AG09319 (cell line): ENCODE measurements around the gene ITGAE.
"Not testable (repeated sequence)": the region's sequence is repeated elsewhere in the genome, so short reads cannot be mapped to it uniquely, and the experiment has no call there.

Experiments
- DNase-seq: peaks from one replicate; pipeline ENCODE4 v3.0.0-alpha.2; 2010; ENCODE audit warnings: low read depth; ENCODE audit errors: extremely low read depth
- TF ChIP-seq, protein P1 (sequence below): IDR thresholded peaks from 2 replicates; pipeline ENCODE4 v1.5.1; 2011; ENCODE audit warnings: low read depth, mild to moderate bottlenecking, inconsistent platforms, low read length, moderate library complexity

Gene ITGAE

DNA sequence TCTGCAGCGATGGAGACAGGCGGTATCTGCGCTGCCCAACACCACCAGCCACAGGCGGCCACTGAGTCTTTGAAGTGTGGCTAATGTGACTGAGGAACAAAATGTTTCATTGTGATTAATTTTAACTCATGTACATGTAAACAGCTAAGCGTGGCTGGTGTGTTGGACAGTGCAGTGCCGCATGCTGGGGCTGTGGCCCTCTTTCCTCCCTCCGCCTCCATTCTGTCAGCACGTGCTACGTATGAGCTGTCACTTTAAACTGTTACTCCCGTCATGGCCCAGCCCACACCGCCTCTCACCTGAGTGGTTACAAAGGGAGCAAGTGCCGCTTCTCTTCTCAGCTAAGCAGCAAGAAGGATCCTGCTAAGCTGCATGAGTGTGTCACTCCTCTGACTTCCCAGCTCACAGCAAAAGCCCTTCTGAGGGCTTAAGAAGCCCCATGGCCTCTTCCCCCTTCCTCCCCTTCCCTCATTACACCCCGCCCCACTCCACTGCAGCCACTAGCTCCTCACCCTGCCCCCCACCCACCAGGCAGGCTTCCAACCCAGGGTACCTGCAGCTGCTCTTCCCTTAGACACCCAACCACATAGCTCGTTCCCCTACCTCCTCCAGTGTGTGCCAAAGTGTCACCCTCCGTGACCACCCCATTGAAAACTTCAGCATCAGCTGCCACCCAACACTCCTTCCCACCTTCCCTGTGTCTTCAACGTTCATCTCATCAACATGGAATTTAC is 62.3 kb downstream of the ITGAE start:
- TF ChIP-seq, protein P1, sequence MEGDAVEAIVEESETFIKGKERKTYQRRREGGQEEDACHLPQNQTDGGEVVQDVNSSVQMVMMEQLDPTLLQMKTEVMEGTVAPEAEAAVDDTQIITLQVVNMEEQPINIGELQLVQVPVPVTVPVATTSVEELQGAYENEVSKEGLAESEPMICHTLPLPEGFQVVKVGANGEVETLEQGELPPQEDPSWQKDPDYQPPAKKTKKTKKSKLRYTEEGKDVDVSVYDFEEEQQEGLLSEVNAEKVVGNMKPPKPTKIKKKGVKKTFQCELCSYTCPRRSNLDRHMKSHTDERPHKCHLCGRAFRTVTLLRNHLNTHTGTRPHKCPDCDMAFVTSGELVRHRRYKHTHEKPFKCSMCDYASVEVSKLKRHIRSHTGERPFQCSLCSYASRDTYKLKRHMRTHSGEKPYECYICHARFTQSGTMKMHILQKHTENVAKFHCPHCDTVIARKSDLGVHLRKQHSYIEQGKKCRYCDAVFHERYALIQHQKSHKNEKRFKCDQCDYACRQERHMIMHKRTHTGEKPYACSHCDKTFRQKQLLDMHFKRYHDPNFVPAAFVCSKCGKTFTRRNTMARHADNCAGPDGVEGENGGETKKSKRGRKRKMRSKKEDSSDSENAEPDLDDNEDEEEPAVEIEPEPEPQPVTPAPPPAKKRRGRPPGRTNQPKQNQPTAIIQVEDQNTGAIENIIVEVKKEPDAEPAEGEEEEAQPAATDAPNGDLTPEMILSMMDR: no peak
- no peak for DNase-seq

DNA sequence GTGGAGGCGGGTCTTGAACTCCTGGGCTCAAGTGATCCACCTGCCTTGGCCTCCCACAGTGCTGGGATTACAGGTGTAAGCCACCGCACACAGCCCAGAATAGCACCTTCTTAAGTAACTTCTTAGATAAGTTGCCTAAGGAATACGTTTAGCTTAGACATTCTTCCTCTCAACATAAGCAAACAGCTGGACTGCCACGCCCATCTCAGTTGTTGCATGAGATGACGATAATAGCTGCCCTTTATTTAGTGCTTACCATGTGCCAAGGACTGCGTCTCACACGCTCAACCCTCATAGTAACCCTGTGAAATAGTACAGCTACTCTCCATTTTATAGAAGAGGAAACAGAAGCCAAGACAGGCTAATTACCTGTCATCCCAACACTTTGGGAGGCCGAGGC is 65.5 kb downstream of the ITGAE start:
- TF ChIP-seq, protein P1: no peak
- no peak for DNase-seq

DNA sequence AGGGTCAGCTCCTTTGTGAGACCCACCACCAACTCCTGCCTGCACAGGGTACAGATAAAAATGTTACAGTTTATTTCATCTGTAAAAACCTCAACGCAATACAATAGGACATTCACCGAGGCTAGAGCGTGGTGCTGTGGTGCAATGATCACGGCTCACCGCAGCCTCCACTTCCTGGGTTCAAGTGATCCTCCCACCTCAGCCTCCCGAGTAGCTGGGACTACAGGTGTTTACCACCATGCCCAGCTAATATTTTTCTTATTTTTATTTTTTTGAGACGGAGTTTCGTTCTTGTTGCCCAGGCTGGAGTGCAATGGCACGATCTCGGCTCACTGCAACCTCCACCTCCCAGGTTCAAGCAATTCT is 66.1 kb downstream of the ITGAE start:
- DNase-seq: not testable (repeated sequence)

DNA sequence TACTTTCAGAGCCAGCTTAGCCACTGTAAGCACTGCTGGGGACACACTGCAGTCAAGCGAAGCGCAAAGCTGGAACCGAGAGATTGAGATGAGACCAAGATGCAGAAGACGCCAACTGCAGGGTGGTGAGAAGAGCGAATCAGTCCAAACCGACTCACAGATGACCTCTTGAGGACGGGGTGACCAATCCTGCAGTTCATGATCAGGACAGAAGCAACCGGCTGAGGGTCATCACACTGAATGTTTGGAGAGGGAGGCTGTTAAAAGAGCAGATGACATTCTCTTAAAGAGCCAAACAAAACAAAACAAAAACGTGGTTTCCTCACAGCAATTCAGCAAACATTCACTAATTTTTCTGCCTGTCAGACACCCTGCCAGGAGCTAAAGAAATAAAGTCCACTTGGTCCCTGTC is 68.8 kb downstream of the ITGAE start:
- TF ChIP-seq, protein P1: no peak

DNA sequence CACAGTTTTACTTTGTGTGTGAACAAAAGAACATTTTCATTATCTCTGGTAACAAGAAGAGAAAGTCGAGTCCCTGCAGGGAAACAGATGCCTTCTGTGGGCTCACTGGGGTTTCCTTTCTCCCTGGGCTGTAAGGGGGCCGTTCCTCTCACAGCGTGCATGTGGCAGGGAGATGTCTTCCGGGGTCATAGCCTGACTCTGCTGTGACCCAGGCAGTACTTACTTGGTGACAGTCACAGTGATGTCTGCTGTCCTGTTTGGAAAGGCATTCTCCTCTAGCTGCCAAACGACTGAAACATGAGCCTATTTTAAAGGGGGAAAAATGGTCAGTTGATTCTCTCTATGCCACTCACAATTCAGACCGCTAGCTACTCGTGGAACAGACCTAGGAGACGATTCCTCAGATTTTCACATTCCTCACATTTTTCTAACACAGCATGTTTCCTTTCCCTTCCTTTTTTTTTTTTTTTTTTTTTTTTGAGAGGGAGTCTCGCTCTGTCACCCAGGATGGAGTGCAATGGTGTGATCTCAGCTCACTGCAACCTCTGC is 70.0 kb downstream of the ITGAE start:
- TF ChIP-seq, protein P1: no peak
- no peak for DNase-seq

More for the DNA sequence above, 68.8 kb downstream of the ITGAE start:
- no peak for DNase-seq

DNA sequence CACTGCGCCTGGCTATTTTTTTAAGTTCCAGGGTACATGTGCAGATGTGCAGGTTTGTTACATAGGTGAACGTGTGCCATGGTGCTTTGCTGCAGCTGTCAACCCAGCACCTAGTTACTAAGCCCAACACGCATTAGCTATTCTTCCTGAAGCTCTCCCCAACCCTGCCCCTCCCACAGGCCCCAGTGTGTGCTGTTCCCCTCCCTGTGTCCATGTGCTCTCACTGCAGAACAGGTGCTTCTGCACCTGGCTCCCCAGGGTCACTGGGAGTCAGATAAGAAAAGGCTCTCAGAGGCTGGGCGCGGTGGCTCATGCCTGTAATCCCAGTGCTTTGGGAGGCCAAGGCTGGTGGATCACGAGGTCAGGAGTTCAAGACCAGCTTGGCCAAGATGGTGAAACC is 71.1 kb downstream of the ITGAE start:
- TF ChIP-seq, protein P1: no peak
- no peak for DNase-seq

DNA sequence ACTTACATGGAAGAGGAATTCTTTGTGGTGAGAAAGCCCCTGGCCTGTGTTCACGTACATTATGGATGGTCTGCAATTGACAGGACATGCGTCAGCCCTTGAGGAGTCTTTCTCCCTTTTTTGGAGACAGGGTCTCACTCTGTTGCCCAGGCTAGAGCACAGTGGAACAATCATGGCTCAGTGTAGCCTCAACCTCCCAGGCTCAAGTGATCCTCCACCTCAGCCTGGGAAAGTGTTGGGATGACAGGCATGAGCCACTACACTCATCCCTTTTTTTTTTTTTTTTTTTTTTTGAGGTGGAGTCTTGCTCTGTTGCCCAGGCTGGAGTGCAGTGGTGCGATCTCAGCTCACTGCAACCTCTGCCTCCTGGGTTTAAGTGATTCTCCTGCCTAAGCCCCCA is 72.9 kb downstream of the ITGAE start:
- DNase-seq: not testable (repeated sequence)

DNA sequence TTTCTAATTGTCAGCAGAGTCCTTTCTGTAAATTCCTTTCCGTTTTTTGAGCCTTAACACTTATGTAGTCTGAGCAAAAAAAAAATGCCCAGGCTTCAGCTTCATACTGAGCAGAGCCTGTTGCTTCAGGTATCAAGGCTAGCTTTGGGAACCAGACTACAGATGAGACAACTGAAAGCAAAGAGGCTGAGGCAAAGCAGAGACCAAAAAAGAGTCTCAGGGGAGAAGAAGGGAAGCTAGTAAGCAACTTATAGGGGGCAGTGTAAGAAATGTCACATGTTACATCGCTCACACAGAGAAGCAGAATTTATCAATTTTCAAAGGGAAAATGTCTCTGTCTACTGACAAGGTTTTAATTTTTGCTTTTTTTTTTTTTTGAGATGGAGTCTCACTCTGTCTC is 73.9 kb downstream of the ITGAE start:
- TF ChIP-seq, protein P1: no peak
- no peak for DNase-seq
